Hepatocyte (in vitro differentiated cells): ENCODE measurements around the gene PDGFRB. TPM values are rescaled to one million over a fixed set of nuclear protein-coding genes. Genes with fewer than 3 reads are reported as not detected.

Experiments used
- DNase-seq: peaks from one replicate; pipeline ENCODE4 v3.0.0-alpha.2; 2016; ENCODE audit warnings: low spot score
- H2AFZ ChIP-seq: fragments of 200-600 bp; sonication (generic); 2 replicates; pipeline ENCODE4 v1.6.0; 2016; ENCODE audit warnings: antibody characterized with exemption, mild to moderate bottlenecking
- H3K27ac ChIP-seq: fragments of 200-600 bp; sonication (generic); 2 replicates; pipeline ENCODE4 v1.5.1; 2016; ENCODE audit warnings: mild to moderate bottlenecking
- H3K27me3 ChIP-seq: fragments of 200-600 bp; sonication (generic); 2 replicates; pipeline ENCODE4 v1.6.1; 2016
- H3K36me3 ChIP-seq: fragments of 200-600 bp; sonication (generic); replicated peaks from 2 replicates; pipeline ENCODE4 v1.5.1; 2016; ENCODE audit warnings: low read depth; ENCODE audit not compliant: insufficient read depth
- H3K4me1 ChIP-seq: fragments of 200-600 bp; sonication (generic); 2 replicates; pipeline ENCODE4 v1.5.1; 2016; ENCODE audit warnings: mild to moderate bottlenecking, moderate library complexity; ENCODE audit not compliant: insufficient read depth
- H3K4me2 ChIP-seq: fragments of 200-600 bp; sonication (generic); 2 replicates; pipeline ENCODE4 v1.6.0; 2016
- H3K4me3 ChIP-seq: fragments of 200-600 bp; sonication (generic); 2 replicates; pipeline ENCODE4 v1.5.1; 2016; ENCODE audit warnings: mild to moderate bottlenecking
- H3K79me2 ChIP-seq: fragments of 200-600 bp; sonication (generic); 2 replicates; pipeline ENCODE4 v1.6.0; 2017; ENCODE audit warnings: mild to moderate bottlenecking
- H3K9me2 ChIP-seq: fragments of 200-600 bp; sonication (generic); replicated peaks from 2 replicates; pipeline ENCODE4 v1.6.0; 2017; ENCODE audit warnings: mild to moderate bottlenecking; ENCODE audit not compliant: insufficient read depth
- H3K9me3 ChIP-seq: fragments of 200-600 bp; sonication (generic); 2 replicates; pipeline ENCODE4 v1.5.1; 2016; ENCODE audit warnings: low read depth, mild to moderate bottlenecking
- H4K20me1 ChIP-seq: fragments of 200-600 bp; sonication (generic); 2 replicates; pipeline ENCODE4 v1.6.0; 2016; ENCODE audit warnings: mild to moderate bottlenecking; ENCODE audit not compliant: insufficient read depth, poor library complexity, severe bottlenecking
- EZH2 ChIP-seq: fragments of 200-600 bp; sonication (generic); IDR thresholded peaks from 2 replicates; pipeline ENCODE4 v1.6.1; 2016; ENCODE audit warnings: antibody characterized with exemption, mild to moderate bottlenecking, borderline replicate concordance
- EZH2phosphoT487 ChIP-seq: fragments of 200-600 bp; sonication (generic); IDR thresholded peaks from one replicate; pipeline ENCODE4 v1.6.1; 2018; ENCODE audit warnings: antibody characterized with exemption, mild to moderate bottlenecking, low read depth, moderate library complexity; ENCODE audit not compliant: unreplicated experiment, severe bottlenecking
- WGBS: methylation state at CpG from one replicate; pipeline ENCODE4 v1.1.6; 2016; ENCODE audit warnings: low lambda C conversion rate; ENCODE audit errors: missing lambda C conversion rate; 5-methylcytosine and 5-hydroxymethylcytosine counted together
- polyA plus RNA-seq: library from polyadenylated mRNA; unstranded; fragments of >200 nt; fragmentation: Nextera tagmentation; extraction: Ambion mirVana; gene quantifications from 2 replicates; pipeline ENCODE4 v1.2.1, GENCODE V29; 2016
- total RNA-seq: library from RNA; depleted of rRNA; stranded (reverse); fragments of >200 nt; gene quantifications from 2 replicates; pipeline ENCODE4 v1.2.3, GENCODE V29; 2014
- TF ChIP-seq, protein P1 (sequence below): fragments of 200-600 bp; sonication (generic); IDR thresholded peaks from 2 replicates; pipeline ENCODE4 v1.5.1; 2016; ENCODE audit warnings: antibody characterized with exemption, mild to moderate bottlenecking; ENCODE audit not compliant: poor library complexity

Gene PDGFRB
- total and polyA plus RNA-seq, 2 experiments from 2014 or later, result 55.1 to 55.2 TPM

- Histone ChIP-seq H3K9me3 (no peaks in the 10 kb centered on the region), H3K36me3 (no peaks in the 10 kb centered on the region), H3K79me2 (no peaks in the 10 kb centered on the region), H3K27ac (no peak overlapping the region), H3K4me3 (no peak overlapping the region), H3K9me2 (no peaks in the 10 kb centered on the region), H4K20me1 (no peaks in the 10 kb centered on the region), H3K27me3 (no peaks in the 10 kb centered on the region), H3K4me1 (no peaks in the 10 kb centered on the region), H2AFZ (no peak overlapping the region), H3K4me2 (no peak overlapping the region)
- no peak for DNase-seq
- TF ChIP-seq EZH2 (no peak), EZH2phosphoT487 (no peak)
- TF ChIP-seq, protein P1, sequence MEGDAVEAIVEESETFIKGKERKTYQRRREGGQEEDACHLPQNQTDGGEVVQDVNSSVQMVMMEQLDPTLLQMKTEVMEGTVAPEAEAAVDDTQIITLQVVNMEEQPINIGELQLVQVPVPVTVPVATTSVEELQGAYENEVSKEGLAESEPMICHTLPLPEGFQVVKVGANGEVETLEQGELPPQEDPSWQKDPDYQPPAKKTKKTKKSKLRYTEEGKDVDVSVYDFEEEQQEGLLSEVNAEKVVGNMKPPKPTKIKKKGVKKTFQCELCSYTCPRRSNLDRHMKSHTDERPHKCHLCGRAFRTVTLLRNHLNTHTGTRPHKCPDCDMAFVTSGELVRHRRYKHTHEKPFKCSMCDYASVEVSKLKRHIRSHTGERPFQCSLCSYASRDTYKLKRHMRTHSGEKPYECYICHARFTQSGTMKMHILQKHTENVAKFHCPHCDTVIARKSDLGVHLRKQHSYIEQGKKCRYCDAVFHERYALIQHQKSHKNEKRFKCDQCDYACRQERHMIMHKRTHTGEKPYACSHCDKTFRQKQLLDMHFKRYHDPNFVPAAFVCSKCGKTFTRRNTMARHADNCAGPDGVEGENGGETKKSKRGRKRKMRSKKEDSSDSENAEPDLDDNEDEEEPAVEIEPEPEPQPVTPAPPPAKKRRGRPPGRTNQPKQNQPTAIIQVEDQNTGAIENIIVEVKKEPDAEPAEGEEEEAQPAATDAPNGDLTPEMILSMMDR, result no peak
- 89% methylated on average over 12 of the region's 12 CpGs for WGBS
These were observed 86.5 kb downstream of the PDGFRB start for GRCh38 chr5:150068961-150069645.

DNA sequence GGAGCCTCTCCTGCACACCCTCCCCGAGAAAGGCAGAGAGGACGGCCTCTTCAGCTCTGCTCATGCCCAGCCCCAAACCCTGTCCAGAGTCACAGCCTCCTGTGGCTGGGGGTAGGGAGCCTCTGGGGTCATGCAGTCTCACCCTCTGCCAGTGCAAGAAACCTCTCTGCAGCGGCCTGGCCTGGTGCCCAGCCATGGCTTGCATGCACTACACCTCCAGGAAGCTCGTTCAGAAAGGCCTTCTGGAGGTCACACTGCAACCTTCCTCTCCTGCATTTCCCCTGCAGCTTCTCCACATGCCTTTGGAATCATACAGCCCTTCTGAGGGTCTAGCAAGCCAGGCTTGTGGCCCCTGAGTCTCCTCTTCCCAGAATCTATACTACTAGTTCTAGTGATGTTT is 87.2 kb downstream of the PDGFRB start:
- Histone ChIP-seq H3K4me2 (no peak overlapping the region), H4K20me1 (no peaks in the 10 kb centered on the region), H3K27me3 (no peaks in the 10 kb centered on the region), H3K9me2 (no peaks in the 10 kb centered on the region), H3K4me1 (no peaks in the 10 kb centered on the region), H3K79me2 (no peaks in the 10 kb centered on the region), H2AFZ (no peak overlapping the region), H3K27ac (no peak overlapping the region), H3K9me3 (no peaks in the 10 kb centered on the region), H3K36me3 (no peaks in the 10 kb centered on the region), H3K4me3 (no peak overlapping the region)
- TF ChIP-seq, protein P1, result no peak
- TF ChIP-seq EZH2 (no peak), EZH2phosphoT487 (no peak)
- DNase-seq, result no peak
- 80% methylated on average over 4 of the region's 4 CpGs for WGBS

- DNase-seq, result no peak
- Histone ChIP-seq H4K20me1 (no peaks in the 10 kb centered on the region), H3K27ac (no peak overlapping the region), H3K4me3 (no peak overlapping the region), H3K9me3 (no peaks in the 10 kb centered on the region), H2AFZ (no peak overlapping the region), H3K4me2 (no peak overlapping the region), H3K36me3 (no peaks in the 10 kb centered on the region), H3K4me1 (no peaks in the 10 kb centered on the region), H3K9me2 (no peaks in the 10 kb centered on the region), H3K27me3 (no peaks in the 10 kb centered on the region), H3K79me2 (no peaks in the 10 kb centered on the region)
- TF ChIP-seq EZH2phosphoT487, result no peak
- no peak for TF ChIP-seq EZH2
- TF ChIP-seq, protein P1, result no peak
- WGBS, result 97% methylated on average over 6 of the region's 6 CpGs
These were observed 87.6 kb downstream of the PDGFRB start for GRCh38 chr5:150068071-150068470.
